ENCODE measurements around the gene TMTC1. TPM values are rescaled to one million over a fixed set of nuclear protein-coding genes. Genes with fewer than 3 reads are reported as not detected.

TMTC1 gene
- total RNA-seq, 1 donor from 2014 or later: 1.4 TPM

DNA sequence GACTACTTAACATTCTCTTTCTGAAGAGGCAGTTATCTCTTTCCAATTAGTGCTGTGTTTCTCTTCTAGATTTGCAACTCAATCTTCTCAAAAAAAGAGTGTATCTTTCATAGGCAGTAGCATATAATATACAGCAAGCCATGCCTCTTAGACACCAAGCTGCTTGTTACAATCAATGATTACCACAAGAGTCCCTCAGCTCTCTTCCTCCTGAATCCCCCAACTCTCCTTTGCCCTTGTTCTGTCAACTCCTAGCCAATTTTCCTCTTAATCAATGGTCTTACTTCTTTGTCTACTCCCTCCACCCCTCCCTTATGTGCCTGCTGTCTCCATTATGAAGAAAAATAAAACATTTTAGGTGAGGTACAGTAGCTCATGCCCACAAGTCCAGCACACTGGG, 2.6 kb downstream of the TMTC1 start:
- no peak overlapping the region for H3K27ac Mint-ChIP-seq (ENCODE audit: unreplicated experiment)

DNA sequence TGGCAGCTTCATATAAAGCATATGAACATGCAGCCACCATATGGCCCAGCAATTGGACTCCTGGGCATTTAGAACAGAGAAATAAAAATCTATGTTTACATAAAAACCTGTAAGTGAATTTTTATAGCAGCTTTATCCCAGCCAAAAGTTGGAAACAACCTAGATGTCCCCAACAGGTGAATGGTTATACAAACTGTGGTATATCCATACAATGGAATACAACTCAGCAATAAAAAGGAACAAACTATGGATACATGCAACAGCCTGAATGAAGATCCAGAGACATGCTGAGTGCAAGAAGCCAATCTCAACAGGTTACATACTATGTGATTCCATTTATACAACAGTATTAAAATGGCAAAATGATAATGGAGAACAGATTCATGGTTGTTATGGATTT, 3.7 kb downstream of the TMTC1 start:
- no peaks in the 10 kb centered on the region for H3K27me3 Mint-ChIP-seq (ENCODE audit: unreplicated experiment)
- H3K4me3 Mint-ChIP-seq (ENCODE audit: unreplicated experiment): no peak overlapping the region
- H3K27ac Mint-ChIP-seq (ENCODE audit: unreplicated experiment): no peak overlapping the region
- peaks cover 4% of the 10 kb centered on the region for H3K4me1 Mint-ChIP-seq (ENCODE audit: low read depth, unreplicated experiment)
- TF ChIP-seq, protein P1, sequence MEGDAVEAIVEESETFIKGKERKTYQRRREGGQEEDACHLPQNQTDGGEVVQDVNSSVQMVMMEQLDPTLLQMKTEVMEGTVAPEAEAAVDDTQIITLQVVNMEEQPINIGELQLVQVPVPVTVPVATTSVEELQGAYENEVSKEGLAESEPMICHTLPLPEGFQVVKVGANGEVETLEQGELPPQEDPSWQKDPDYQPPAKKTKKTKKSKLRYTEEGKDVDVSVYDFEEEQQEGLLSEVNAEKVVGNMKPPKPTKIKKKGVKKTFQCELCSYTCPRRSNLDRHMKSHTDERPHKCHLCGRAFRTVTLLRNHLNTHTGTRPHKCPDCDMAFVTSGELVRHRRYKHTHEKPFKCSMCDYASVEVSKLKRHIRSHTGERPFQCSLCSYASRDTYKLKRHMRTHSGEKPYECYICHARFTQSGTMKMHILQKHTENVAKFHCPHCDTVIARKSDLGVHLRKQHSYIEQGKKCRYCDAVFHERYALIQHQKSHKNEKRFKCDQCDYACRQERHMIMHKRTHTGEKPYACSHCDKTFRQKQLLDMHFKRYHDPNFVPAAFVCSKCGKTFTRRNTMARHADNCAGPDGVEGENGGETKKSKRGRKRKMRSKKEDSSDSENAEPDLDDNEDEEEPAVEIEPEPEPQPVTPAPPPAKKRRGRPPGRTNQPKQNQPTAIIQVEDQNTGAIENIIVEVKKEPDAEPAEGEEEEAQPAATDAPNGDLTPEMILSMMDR (IDR thresholded peaks at IDR 0.05; ENCODE audit: partially characterized antibody, unreplicated experiment): no peak
- no peak for DNase-seq
- peaks cover 2% of the 10 kb centered on the region for H3K9me3 Mint-ChIP-seq (ENCODE audit: unreplicated experiment)
- H3K36me3 Mint-ChIP-seq (ENCODE audit: unreplicated experiment): peaks cover 6% of the 10 kb centered on the region

More for the DNA sequence above, 2.6 kb downstream of the TMTC1 start:
- H3K36me3 Mint-ChIP-seq (ENCODE audit: unreplicated experiment): no peaks in the 10 kb centered on the region
- TF ChIP-seq, protein P1 (IDR thresholded peaks at IDR 0.05; ENCODE audit: partially characterized antibody, unreplicated experiment): no peak
- DNase-seq: no peak
- H3K9me3 Mint-ChIP-seq (ENCODE audit: unreplicated experiment): peaks cover 2% of the 10 kb centered on the region
- H3K27me3 Mint-ChIP-seq (ENCODE audit: unreplicated experiment): no peaks in the 10 kb centered on the region
- H3K4me1 Mint-ChIP-seq (ENCODE audit: low read depth, unreplicated experiment): peaks cover 4% of the 10 kb centered on the region
- no peak overlapping the region for H3K4me3 Mint-ChIP-seq (ENCODE audit: unreplicated experiment)

DNA sequence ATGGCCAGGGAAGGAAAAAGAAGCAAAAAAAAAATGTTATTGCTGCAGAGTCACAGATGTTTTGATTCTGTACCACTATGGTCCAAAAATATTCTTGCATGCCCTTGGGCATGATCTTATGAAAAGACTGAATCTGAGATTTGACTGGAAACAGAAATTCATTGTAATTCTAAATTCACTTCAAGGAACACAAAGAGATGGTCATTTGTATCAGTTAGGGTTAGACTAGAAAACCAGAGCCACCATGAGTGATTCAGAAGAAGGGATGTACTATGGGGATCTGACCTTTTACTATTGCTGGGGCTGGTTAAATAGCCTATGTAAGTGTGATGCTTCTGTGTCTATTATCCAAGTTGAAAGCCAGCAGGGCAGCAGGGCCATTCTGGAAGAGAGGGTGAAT, 5.2 kb downstream of the TMTC1 start:
- Mint-ChIP-seq H3K27ac (ENCODE audit: unreplicated experiment) (no peak overlapping the region), H3K36me3 (ENCODE audit: unreplicated experiment) (peaks cover 15% of the 10 kb centered on the region), H3K9me3 (ENCODE audit: unreplicated experiment) (peaks cover 2% of the 10 kb centered on the region), H3K4me1 (ENCODE audit: low read depth, unreplicated experiment) (peaks cover 4% of the 10 kb centered on the region), H3K27me3 (ENCODE audit: unreplicated experiment) (no peaks in the 10 kb centered on the region), H3K4me3 (ENCODE audit: unreplicated experiment) (no peak overlapping the region)
- no peak for DNase-seq
- TF ChIP-seq, protein P1 (IDR thresholded peaks at IDR 0.05; ENCODE audit: partially characterized antibody, unreplicated experiment): no peak

DNA sequence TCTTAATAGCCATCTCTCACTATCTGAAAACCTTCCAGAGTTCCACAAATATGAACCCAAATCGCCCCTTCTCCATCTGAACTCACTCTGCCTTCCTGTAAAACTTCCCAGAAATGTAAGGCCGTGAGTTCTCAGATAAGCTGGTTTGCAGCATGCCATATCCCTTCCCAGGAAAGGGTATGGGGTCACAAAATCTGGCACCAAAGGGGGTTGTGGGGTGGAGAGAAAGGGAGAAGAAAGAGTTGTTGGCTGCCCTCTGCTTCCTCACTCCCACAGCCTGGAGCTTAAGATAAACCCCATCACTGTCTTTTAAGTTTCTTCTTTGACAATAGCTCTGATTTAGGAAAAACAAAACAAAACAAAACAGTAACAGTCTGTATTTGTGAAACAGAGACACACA, 10.7 kb downstream of the TMTC1 start:
- no peak overlapping the region for H3K4me3 Mint-ChIP-seq (ENCODE audit: unreplicated experiment)
- no peaks in the 10 kb centered on the region for H3K9me3 Mint-ChIP-seq (ENCODE audit: unreplicated experiment)
- H3K27ac Mint-ChIP-seq (ENCODE audit: unreplicated experiment): no peak overlapping the region
- H3K27me3 Mint-ChIP-seq (ENCODE audit: unreplicated experiment): no peaks in the 10 kb centered on the region
- H3K36me3 Mint-ChIP-seq (ENCODE audit: unreplicated experiment): peaks cover 15% of the 10 kb centered on the region
- TF ChIP-seq, protein P1 (IDR thresholded peaks at IDR 0.05; ENCODE audit: partially characterized antibody, unreplicated experiment): no peak
- DNase-seq: no peak
- H3K4me1 Mint-ChIP-seq (ENCODE audit: low read depth, unreplicated experiment): no peaks in the 10 kb centered on the region

DNA sequence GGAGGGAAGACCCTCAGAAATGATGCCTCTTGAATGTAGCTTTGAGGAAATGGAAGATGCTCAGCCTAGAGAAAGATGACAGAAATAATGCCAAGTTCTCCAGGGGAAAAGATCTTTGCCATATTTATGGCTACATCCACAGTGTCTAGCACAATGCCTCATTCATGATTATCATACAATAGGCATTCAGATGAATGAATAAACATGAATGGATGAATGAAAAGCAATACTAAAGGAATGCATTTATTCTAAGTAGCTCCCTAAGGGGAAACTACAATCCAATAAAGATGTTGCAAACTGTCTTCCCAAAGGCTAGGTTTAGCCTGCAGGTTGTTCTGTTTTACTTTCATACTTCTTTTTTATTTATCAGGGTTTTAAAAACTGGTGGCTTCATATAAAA, 12.0 kb downstream of the TMTC1 start:
- TF ChIP-seq, protein P1 (IDR thresholded peaks at IDR 0.05; ENCODE audit: partially characterized antibody, unreplicated experiment): no peak
- Mint-ChIP-seq H3K27ac (ENCODE audit: unreplicated experiment) (no peak overlapping the region), H3K9me3 (ENCODE audit: unreplicated experiment) (no peaks in the 10 kb centered on the region), H3K36me3 (ENCODE audit: unreplicated experiment) (peaks cover 15% of the 10 kb centered on the region), H3K4me3 (ENCODE audit: unreplicated experiment) (no peak overlapping the region), H3K4me1 (ENCODE audit: low read depth, unreplicated experiment) (no peaks in the 10 kb centered on the region), H3K27me3 (ENCODE audit: unreplicated experiment) (no peaks in the 10 kb centered on the region)
- DNase-seq: no peak

Measured in glutamatergic neuron (in vitro differentiated cells).